HPDE6-E6E7 (cell line): Measurements from ENCODE around the gene NDUFS6.

ENCODE experiments used
- DNase-seq: peaks from one replicate; pipeline ENCODE4 v3.0.0; 2011; ENCODE audit warnings: missing footprints; ENCODE audit errors: extremely low spot score

Gene NDUFS6

GRCh38 chr5:1850324-1851154 is 49.3 kb downstream of the NDUFS6 start:
- DNase-seq = no peak

GRCh38 chr5:1851290-1851934 is 50.2 kb downstream of the NDUFS6 start:
- DNase-seq = no peak

GRCh38 chr5:1852324-1852947 is 51.2 kb downstream of the NDUFS6 start:
- DNase-seq = no peak

GRCh38 chr5:1853531-1853930 is 52.3 kb downstream of the NDUFS6 start:
- no peak for DNase-seq

- no peak for DNase-seq
Measured at GRCh38 chr5:1855075-1855474, 53.9 kb downstream of the NDUFS6 start.

- DNase-seq = no peak
Measured at GRCh38 chr5:1855596-1855995, 54.4 kb downstream of the NDUFS6 start.

- no peak for DNase-seq
Measured at GRCh38 chr5:1856596-1857255, 55.5 kb downstream of the NDUFS6 start.

GRCh38 chr5:1857256-1857600 is 56.0 kb downstream of the NDUFS6 start:
- DNase-seq = no peak

- no peak for DNase-seq
Measured at GRCh38 chr5:1858436-1858835, 57.2 kb downstream of the NDUFS6 start.

GRCh38 chr5:1859099-1859498 is 57.9 kb downstream of the NDUFS6 start:
- DNase-seq = no peak

GRCh38 chr5:1860021-1860610 is 58.9 kb downstream of the NDUFS6 start:
- DNase-seq = no peak

- DNase-seq = no peak
Measured at GRCh38 chr5:1860949-1861348, 59.7 kb downstream of the NDUFS6 start.

- DNase-seq = no peak
Measured at GRCh38 chr5:1864896-1865440, 63.8 kb downstream of the NDUFS6 start.

GRCh38 chr5:1865486-1865885 is 64.3 kb downstream of the NDUFS6 start:
- DNase-seq = no peak
